Adrenal gland (tissue), 5 donors: ENCODE measurements around the gene CLCA1.

Source experiments
- POLR2A ChIP-seq, 2 donors: fragments of 450-650 bp; IDR thresholded peaks; one replicate each; pipeline ENCODE4 v1.6.1; 2017; ENCODE audit warnings: antibody characterized with exemption in 2 of 2, mild to moderate bottlenecking in 2 of 2, moderate library complexity in 1 of 2
- TF ChIP-seq, protein P1 (sequence below), 6 experiments: fragments of 450-650 bp in 4 of 6; fragments of 200-600 bp in 2 of 6; sonication (generic) in 1 of 6; IDR thresholded peaks; 1 replicate in 5 of 6; 2 replicates in 1 of 6; pipeline versions ENCODE4 v1.5.1 to v1.8.0; 2016 to 2021; ENCODE audit warnings: antibody characterized with exemption in 6 of 6, mild to moderate bottlenecking in 2 of 6, moderate library complexity in 1 of 6
- donor health status: DM: no; HTN: no; CAD: no.

DNA sequence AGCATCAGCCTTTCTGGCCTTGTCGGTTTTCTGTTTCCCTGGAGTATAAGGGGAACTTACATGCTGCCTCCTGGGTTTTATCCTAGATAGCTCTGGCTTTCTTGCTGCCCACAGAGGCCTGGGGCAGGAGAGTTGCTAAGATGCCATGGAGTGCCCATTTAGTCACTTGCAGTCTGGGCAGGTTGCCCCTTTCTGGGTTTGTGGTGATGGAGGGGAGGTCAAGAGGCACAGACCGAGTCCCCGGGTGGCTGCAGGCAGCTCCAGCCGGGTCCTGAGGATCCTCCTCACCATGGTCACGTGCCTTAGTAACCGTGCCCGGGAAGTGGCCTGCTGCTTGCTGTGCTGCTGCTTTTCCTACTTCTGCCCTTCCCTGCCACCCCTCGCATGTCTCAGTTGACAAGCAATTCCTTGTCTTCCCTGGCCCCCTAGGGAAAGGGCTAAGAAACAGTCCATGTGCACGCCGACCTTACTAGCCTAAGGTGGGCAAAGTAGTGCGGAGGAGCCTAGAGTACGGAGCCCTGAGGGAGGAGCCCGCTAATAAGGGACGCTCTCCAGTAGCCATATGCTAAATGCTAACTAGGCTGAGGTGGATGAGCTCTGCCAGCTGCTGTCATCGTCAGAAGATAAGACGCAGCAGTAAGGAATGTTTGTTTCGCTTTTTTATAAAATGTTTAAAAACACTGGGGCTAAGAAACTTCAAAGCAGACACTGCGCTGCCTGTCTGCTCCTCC lies 34.8 kb downstream of the CLCA1 start:
- TF ChIP-seq, protein P1, sequence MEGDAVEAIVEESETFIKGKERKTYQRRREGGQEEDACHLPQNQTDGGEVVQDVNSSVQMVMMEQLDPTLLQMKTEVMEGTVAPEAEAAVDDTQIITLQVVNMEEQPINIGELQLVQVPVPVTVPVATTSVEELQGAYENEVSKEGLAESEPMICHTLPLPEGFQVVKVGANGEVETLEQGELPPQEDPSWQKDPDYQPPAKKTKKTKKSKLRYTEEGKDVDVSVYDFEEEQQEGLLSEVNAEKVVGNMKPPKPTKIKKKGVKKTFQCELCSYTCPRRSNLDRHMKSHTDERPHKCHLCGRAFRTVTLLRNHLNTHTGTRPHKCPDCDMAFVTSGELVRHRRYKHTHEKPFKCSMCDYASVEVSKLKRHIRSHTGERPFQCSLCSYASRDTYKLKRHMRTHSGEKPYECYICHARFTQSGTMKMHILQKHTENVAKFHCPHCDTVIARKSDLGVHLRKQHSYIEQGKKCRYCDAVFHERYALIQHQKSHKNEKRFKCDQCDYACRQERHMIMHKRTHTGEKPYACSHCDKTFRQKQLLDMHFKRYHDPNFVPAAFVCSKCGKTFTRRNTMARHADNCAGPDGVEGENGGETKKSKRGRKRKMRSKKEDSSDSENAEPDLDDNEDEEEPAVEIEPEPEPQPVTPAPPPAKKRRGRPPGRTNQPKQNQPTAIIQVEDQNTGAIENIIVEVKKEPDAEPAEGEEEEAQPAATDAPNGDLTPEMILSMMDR (IDR thresholded peaks at IDR 0.05): no peak
- no peak for TF ChIP-seq POLR2A (IDR thresholded peaks at IDR 0.05)
